Retina (tissue), 1 donor: ENCODE results near the gene PDZRN3.
"Not testable (repeated sequence)": the region's sequence is repeated elsewhere in the genome, so short reads cannot be mapped to it uniquely, and the experiment has no call there.

Experiments used
- DNase-seq: peaks from one replicate; pipeline ENCODE4 v3.0.0-alpha.2; 2016

Gene PDZRN3

DNA sequence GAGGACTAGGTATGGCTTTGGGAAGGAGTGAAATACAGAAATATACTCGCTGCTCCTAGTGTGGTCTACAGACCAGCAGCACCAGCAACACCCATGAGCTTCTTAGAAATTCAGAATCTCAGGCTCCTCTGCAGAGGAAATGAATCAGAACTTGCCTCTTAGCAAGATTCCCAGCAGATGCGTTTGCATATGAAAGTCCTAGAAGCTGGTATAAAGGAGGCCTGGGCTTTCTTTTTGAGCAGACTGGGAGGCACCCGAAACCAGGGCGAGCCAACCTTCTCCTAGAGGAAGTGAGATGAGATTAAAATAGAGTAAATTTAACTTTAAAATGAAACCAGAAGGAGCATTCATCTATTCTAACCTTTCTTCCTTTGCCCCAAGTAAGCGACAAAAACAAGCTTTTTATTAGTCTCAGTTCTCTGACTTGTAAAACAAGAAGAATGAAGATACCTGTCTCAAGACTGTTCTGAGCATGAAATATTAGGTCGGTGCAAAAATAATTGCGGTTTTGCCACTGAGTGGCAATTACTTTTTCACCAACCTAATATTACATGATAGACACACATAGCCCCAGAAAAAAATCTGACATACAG lies 140.0 kb downstream of the PDZRN3 start:
- DNase-seq = no peak

DNA sequence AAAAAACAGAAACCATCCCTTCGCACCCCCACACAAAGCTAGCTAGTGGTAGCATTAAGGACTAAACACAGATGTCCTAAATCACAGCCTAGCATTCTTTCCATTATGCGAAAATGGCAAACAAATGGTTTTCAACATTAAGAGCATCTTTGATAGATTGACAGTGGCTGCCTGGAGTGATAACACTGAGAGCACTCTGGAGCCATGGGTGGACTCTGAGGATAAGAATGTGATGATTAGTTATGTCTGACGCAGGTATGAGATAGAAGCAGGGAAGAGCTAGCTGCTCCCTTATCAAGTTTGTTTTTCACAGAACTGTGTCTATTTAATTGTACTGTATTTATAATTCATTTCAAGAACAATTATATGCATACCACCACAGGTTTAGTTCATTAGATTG lies 142.9 kb downstream of the PDZRN3 start:
- DNase-seq = no peak

DNA sequence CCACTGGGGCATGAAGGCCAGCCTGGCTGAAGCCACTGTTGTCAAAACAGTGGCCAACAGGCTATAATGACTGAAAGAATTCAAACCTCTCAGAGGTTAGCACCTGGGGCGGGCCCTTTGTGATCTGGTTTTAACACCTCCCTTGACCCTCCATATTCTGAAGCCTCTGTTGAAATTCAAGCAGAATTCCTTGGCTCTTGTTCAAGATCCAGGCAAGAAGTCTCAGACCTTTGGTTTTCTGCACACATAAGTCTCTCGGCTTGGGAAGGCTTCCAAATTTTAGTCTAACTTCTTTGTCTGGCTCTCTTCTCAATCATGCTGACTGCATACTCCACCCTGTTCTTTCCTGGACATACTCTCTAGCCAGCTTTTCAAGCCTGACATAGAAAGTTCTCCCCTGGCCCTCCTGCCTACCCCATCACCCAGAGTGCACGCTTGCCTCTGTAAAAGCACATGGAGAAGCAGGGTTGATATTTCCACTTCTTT lies 144.5 kb downstream of the PDZRN3 start:
- DNase-seq = no peak

DNA sequence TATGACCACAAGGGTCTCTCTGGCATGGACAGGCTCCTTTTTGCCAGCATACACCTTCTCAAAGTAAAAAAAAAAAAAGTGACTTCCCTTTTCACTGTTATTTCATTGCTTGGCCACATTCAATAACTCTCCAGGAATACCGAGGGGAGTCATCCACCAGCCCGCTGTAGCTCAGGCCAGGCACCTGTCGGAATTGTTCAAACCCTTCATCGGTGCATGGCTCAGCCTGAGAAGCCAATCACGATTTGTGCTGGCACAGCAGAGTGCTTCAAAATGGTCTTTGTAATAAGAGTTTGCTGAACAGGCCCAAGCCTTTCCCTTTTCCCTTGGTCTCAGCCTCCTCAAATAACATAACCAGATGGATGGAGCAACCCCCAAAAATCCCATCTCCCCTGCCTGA lies 145.4 kb downstream of the PDZRN3 start:
- DNase-seq = no peak

DNA sequence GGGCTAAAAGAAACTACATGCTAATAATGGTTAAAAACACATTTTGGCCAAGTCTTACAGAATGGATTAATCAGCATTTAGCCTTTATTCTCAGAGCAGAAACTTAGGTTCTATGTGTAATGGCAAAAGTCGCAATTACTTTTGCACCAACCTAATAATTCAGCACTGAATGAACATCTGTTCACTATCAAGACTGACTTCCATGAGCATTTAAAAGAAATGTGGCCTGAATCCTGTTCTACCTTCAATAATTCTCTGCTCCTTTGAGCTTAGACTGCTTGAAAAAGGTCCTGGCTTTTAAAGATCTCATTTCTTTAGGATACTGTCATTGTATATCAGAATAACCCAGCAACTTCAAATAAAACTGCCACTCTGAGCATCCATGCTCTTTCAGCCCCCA lies 145.9 kb downstream of the PDZRN3 start:
- DNase-seq = no peak

DNA sequence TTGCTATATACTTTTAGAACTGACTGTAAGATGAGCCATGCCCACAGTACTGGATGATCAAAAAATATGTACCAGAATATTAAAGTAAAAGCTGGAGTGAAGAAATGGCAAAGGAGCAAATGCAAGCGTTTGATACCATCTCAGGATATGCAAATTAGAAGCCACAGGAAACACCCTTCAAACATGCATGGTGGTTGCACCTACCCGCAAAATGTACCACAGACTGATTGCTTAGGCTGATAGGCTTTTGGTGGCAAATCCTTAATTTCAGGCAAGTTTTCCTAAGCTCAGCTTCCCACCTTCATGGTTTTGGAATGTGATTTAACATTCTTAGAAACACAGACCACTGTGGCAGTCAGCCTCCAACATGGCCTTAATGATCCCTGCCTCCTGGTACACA lies 149.0 kb downstream of the PDZRN3 start:
- DNase-seq = no peak

DNA sequence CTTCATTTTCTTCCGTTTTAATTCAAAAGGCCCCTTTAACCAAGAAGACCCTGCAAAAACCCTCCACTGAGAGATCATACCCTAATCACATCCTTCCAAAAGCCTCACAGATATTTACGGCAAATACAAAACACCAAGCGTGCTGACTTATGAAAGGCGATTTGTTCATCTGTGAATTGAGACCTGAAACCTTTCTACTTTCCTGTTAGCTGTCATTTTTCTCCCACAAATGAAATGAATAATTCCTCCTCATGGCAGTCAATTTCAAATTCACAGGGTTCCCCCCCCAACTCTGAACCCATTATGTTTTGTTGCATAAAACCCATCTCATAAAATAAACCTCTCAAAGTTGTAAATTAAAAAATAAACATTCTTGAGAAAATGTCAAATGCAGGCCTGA lies 149.6 kb downstream of the PDZRN3 start:
- no peak for DNase-seq

DNA sequence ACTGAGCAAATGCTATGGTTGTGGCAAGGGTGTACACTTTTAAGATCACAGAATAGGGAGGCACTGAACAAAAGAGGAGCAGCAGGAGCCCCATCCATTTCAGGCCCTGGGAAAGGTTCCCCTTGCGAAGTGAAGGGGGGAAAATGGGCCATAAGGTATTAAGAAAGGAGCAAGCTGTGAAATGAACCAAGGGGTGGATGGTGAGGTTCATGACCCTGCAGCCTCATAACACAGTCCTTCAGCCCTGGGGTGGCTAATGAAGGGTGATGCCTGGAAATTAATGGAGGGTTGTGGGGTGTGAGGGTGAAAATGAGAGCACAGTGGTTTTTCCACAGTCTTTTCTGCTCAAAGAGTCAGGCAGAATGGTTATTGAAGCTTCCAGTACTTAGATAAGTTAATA lies 150.1 kb downstream of the PDZRN3 start:
- DNase-seq = no peak

DNA sequence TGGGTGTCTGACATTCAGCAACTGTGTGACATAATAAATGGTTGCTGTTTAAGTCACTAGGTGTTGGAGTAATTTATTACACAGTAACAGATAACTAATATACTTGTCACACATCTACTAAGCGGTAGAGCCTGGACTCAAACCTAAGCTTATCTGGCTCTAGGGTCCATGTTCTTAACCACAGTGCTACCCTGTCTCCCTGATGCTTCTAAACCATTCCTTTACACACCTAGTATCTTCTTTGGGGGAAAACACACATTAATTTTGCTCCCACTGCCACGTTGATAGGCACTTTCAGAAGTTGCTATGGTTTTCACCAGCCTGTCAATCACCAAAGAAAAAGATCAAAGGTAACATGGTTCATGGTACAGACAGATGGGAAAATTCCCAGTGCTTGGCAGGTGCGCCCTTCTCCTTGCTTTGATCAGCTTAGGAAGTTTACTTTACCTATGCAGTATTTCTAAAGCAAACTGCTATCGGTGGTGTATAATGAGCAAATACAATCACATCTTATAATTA lies 150.8 kb downstream of the PDZRN3 start:
- DNase-seq = no peak

DNA sequence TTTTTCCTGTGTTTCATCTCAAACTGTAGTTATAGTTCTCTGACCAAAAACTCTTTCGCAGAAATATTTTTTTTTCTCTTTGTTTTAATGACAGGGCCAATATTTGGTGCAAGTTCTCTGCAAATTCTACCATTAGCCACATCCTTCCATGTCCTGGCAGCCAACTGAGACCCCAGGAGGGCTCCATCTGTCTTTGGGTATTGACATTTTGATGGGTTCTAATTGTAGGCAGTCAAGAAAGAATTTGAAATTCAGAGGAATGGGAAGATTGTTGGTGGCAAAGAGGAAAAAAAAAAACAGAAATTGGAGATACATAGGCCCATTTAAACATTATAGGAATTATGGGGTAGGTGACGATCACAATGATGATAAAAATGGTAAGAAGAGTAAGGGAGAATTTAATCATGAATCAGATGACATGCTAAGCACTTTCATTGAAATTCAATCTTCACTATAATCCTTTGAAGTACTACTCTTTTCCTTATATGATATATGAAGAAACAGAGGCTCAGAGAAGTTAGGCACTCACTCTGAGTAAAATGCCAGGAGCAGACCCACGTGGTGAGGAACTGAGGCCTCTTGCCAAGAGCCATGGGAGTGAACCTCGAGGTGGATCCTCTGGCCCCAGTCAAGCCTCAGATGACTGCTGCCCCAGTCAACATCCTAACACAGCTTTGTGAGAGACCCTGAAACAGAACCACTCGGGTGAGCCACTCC lies 151.4 kb downstream of the PDZRN3 start:
- no peak for DNase-seq

DNA sequence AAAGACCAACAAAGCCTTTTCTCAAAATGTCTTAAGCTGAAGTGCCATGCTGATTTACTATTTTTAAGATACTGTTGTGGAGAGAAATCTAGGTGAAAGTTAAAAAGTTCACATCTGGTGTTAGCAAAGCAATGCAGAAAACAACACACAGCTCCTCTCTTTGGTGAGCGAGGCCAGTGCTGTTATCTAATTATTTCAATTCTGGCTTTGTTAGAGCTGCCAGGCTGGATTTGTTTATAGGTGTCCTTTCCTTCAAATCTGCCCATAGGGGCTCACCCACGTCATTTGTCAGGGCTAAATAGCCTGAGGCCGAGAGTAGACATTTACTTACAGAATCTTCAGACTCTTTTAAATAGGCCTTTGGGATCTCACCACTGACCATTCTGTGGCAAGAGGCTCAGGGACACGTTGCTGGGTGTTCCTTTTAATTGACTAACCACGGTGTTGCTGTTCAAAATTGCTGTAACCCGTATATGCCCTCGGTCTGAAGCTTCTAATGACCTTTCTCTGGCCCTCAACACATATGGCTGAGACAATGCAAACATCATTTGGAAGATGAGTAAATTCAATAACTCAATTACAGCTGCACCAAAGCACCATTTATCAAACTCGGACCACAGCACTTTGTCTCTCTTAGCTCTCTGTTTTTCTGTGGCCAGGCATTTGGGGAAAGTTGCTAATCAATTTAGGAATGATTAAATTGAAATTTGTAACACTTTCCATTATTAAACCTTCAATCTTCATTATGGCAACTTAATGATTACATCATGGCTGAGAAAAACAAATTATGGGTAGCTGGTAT lies 152.6 kb downstream of the PDZRN3 start:
- DNase-seq = no peak

DNA sequence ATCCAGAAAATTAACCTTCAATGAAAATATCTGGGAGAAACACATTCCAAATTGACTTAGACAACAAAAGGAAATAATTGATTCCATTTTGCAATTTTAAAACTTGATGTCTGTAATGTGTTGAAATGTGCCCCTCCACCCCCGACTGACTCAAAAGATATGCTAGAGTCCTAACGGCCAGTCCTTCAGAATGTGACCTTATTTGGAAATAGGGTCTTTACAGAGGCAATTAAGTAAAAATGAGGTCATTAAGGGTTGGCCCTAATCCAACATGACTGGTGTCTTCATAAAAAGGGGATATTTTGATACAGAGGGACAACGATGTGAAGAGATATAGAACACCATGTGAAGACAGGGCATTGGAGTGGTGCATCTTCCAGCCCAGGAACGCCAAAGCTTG lies 153.9 kb downstream of the PDZRN3 start:
- no peak for DNase-seq

DNA sequence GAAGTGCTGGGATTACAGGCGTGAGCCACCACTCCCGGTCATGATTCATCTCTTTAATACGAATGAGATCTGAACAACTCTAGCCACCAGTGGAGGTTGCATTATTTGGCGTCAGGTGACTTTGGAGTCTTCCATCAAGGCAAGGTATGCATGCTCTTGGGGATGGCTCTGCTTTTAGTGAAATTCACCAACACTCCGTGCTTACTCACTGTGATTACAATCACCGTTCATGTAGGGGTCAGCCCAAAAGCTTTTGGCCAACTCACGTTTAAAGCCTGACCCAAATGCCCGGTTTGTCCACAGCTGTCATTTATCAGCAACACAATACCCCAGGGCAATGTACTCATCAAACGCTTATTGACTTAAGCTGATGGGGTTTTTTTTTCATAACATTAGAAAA lies 155.4 kb downstream of the PDZRN3 start:
- DNase-seq = no peak

DNA sequence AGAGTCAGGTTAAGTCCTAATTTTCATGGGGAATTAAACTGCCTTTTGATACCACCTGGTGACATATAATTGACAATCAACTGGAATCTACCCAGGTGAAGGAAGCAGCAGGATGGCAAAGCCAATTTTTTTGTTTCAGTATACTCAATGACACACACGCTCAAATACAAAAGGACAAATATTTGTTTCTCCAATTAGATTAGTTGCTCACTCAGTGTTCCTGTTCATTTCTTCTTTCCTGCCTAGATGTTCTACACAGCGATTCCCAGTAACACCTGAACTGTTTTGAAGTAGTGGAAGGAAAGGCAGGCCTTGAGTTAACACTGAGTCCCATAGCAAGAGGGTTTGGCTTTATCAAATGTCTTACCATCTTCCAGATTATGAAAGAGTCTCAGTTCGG lies 157.5 kb downstream of the PDZRN3 start:
- DNase-seq = no peak

DNA sequence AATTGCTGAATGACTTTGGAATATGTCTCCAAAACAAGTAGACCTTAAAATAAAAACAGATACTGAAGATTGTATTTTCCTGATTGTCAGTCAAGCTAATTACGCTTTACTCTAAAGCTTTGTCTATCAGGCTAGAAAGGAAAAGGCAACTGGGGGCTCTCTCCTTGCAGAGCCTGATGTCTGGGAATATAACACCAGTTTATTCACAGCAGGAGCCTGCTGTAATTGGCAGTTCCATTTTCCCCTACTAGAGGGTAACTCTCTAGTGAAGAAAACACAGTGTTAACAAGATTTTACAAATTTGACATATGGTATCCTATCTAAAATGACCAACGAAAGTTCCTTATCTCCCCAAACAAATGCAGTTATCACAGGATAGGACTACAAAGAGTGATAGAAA lies 158.8 kb downstream of the PDZRN3 start:
- no peak for DNase-seq

DNA sequence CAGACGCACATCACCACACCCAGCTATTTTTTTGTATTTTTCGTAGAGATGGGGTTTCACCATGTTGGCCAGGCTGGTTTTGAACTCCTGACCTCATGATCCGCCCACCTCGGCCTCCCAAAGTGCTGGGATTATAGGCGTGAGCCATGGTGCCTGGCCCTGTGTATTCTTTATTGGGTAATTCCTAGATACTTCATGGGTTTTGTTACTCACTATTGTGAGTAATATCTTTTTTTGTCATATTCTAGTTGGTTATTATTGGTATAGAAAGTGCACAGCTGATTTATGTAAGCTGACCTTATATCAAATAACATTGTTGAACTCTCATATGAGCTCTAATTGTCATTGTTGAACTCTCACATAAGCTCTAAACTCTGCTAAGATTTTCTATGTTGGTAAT lies 160.6 kb downstream of the PDZRN3 start:
- DNase-seq = not testable (repeated sequence)

DNA sequence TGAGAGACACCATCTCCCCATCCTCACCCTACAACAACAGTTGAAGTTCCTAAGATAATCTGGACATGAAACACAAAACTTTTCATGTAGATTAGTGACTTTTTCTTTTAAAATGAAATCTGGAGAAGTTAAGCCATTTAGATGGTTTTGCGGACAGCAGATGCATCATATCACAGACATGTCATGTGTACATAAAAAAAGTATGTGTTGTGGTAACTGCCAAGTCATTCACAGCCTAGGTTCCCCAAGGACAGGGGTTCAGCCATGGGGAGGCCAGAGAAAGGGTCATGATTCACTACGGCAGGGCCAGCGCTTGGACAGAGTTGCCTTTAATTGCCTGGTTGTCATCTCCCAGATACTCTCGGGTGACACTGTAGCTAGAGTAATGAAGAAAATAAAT lies 163.2 kb downstream of the PDZRN3 start:
- no peak for DNase-seq

DNA sequence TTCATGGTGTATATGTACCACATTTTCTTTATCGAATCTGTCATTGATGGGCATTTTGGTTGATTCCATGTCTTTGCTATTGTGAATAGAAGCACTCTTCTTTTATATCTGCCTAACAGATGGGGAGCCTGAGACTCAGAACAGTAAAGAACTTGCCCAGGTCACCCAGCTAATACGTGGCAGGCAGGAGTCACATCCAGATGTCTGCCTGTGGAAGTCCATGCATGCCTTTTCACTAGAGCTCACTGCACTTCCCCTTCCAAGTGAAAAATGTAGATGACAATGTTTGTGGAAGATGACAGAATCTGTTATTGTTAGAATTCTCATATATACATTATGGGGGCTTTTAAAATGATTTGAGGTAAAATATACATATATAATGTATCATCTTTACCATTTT lies 165.0 kb downstream of the PDZRN3 start:
- DNase-seq = no peak

DNA sequence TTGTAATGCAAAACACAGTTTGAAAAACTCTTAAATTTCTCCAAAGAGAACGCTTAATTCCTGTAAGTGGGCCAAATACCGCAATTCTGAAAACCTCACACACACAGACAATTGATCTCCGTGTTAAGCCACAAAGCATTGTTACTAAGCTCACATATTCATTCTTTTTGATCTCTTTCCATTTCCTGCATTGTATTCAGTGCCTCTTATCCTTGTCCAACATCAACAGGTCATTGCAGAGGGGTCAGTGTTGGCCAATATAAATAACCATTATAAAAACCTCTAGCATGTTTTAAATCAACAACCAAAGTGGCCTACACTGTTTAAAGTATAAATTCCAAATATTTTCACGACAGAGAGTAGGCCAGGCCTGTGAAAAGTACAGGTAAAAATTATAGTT lies 171.1 kb downstream of the PDZRN3 start:
- no peak for DNase-seq

DNA sequence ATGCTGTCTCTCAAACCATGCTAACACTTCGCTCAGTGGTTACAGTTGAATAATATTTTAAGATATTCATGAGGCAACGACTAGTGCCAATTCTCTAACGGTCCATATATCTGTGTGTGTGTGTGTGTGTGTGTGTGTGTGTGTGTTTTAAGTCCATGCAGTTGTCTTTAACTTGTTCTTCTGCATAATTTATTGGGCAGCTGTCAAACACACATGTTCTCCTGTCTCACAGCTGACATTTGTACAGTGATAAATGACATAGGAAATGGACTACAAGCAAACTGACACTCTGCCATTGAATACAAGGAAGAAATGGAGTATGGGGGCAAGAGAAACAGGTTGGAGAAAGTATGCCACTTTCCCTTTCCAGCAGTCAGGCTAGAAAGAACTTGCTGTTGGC lies 172.0 kb downstream of the PDZRN3 start:
- no peak for DNase-seq

DNA sequence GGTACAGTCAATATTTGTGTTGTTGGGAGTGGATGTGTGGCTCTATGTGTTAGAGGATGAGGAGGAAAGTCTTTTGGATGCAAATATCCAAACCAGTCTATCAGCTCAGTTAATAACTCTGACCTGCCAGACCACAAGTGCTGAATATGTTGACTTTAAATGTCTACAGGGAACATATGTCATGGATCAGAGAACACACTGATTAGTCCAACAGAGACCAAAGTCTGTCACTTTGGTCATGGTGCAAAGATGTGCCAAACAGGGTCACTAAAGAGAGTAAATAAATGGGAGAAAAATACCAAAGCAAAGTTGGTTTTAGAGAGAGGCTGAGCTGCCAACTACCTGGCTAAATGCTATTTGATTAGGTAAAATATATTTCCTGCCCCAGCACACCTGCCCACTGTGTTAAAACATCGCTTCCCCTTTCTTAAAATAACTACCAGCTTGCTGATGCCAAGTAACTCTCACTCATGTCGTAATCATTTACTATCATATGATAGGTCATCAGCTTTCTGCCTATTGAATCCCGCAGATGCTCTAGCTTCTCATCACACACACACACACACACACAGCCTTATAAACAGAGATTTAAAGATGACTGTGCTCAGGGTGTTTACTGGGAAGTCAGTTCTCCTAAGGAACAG lies 173.3 kb downstream of the PDZRN3 start:
- DNase-seq = peak; percentile 39

DNA sequence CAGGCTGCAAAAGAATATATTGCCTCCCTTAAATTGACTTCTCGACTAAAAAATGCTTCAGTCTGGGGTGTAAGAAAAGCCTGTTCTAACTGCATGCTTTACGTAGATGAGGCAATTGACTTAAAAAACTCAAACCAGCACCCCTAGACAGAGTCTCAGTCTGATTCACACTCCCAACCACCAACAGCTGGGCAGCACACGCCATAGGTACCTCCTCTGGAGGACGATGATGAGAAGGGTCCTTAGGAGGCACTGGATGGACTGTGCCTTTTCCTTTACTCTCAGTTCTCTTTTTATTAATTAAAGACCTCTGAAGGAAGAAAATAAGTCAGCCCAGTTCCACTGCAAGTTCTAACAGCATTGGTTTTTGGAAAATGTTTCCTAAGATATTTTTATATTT lies 175.0 kb downstream of the PDZRN3 start:
- no peak for DNase-seq

DNA sequence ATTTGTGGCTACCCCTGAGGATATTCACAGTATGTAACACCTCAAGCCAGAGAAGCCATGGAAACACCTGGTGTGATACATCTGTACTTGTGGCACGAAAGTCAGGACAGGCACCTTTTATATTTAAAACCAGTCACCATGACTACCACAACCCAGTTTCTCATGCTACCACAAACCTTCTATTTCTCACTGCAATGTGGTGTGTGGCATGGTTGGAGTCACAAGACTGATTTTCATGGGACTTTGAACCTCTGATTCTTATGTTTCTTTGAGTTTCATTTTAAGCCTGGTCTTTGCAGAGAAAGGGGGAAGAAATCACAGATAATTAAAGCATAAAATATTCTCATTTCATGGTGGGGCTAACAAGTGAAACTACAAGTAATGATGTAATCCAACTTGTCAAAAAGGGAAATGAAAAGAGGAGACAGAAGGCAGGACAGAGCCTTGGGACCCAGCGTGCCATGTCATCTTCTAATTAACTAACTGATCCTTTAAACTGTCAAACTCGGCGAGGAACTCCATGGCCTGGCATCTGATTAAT lies 175.9 kb downstream of the PDZRN3 start:
- DNase-seq = no peak
